GM12892 (cell line): Measurements from ENCODE around the gene LIN37.

ENCODE experiments used
- POLR2A ChIP-seq: IDR thresholded peaks from 2 replicates; pipeline ENCODE4 v1.6.1; 2011; ENCODE audit warnings: low read depth, low read length, control low read depth
- TAF1 ChIP-seq: IDR thresholded peaks from 2 replicates; pipeline ENCODE4 v1.6.1; 2011; ENCODE audit warnings: low read depth, mild to moderate bottlenecking, control low read depth, low read length, borderline replicate concordance

DNA sequence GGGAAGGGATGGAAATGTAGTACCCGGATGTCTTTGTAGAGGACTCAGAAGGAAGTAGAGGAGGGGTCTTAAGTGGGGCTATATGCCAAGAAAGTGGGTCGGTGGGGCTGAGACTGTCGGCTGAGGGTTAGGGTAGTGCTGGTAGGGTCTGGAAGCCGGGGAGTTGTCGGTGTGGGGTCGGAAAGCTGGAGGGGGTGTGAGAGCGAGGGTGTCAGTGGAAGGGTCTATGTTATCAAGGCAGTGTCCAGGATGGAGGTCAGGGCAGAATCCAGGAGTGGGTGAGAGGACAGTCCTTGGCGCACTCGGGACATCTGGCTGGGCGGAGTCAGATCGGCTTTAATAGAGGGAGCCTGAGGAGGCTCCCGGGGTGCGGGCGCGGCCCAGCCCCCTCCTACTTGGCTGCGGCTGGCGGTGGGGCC, 6.8 kb downstream of the LIN37 start:
- TF ChIP-seq POLR2A: no peak
- no peak for TF ChIP-seq TAF1
